Neuron (in vitro differentiated cells): ENCODE measurements around the gene CD300H.

Source experiments
- H2AFZ ChIP-seq: one replicate; pipeline ENCODE4 v1.6.1; 2013; ENCODE audit warnings: low read depth, mild to moderate bottlenecking, inconsistent platforms, low read length, moderate library complexity
- H3K27me3 ChIP-seq: one replicate; pipeline ENCODE4 v1.6.1; 2013; ENCODE audit warnings: low read length; ENCODE audit not compliant: insufficient read depth
- H3K36me3 ChIP-seq: one replicate; pipeline ENCODE4 v1.6.1; 2013; ENCODE audit warnings: low read length; ENCODE audit not compliant: insufficient read depth
- H3K4me1 ChIP-seq: one replicate; pipeline ENCODE4 v1.6.1; 2013; ENCODE audit warnings: low read length; ENCODE audit not compliant: insufficient read depth
- H3K4me3 ChIP-seq: 2 replicates; pipeline ENCODE4 v1.5.1; 2013; ENCODE audit warnings: mild to moderate bottlenecking, low read length, moderate library complexity
- H3K9me3 ChIP-seq: one replicate; pipeline ENCODE4 v1.6.1; 2013; ENCODE audit warnings: low read length

CD300H gene

DNA sequence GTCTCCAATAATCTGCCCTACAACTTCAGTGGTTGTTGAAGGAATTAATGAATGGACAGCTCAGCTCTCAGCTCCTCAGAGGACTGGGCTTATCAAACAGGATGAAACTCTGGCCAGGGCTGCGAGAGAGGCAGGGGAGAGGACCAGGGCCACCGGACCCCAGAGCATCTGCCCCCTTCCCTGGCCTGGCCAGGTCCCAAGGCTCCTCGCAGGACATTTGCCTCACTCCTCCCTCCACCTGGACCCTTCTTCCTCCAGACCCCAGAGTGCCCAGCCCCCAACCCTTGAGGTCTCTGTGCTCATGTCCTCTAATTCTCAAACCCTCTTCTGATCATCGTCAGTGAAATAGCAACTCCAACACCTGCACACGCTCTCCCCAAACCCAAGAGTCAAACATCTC, 25.1 kb downstream of the CD300H start:
- no peaks in the 10 kb centered on the region for H3K36me3 ChIP-seq
- no peak overlapping the region for H2AFZ ChIP-seq
- H3K4me3 ChIP-seq, result no peak overlapping the region
- no peaks in the 10 kb centered on the region for H3K9me3 ChIP-seq
- H3K27me3 ChIP-seq, result peaks cover 26% of the 10 kb centered on the region
- H3K4me1 ChIP-seq, result peaks cover 3% of the 10 kb centered on the region

- Histone ChIP-seq H3K27me3 (peaks cover 26% of the 10 kb centered on the region), H3K4me3 (no peak overlapping the region), H3K4me1 (peaks cover 3% of the 10 kb centered on the region), H3K9me3 (no peaks in the 10 kb centered on the region), H3K36me3 (no peaks in the 10 kb centered on the region), H2AFZ (no peak overlapping the region)
Observed at GRCh38 chr17:74541176-74542111, 25.9 kb downstream of the CD300H start.

GRCh38 chr17:74539281-74539820, 28.0 kb downstream of the CD300H start:
- no peaks in the 10 kb centered on the region for H3K9me3 ChIP-seq
- no peak overlapping the region for H2AFZ ChIP-seq
- H3K27me3 ChIP-seq, result peaks cover 26% of the 10 kb centered on the region
- H3K4me1 ChIP-seq, result no peaks in the 10 kb centered on the region
- no peaks in the 10 kb centered on the region for H3K36me3 ChIP-seq
- no peak overlapping the region for H3K4me3 ChIP-seq

- H3K9me3 ChIP-seq, result no peaks in the 10 kb centered on the region
- H2AFZ ChIP-seq, result no peak overlapping the region
- peaks cover 25% of the 10 kb centered on the region for H3K27me3 ChIP-seq
- no peaks in the 10 kb centered on the region for H3K4me1 ChIP-seq
- no peaks in the 10 kb centered on the region for H3K36me3 ChIP-seq
- no peak overlapping the region for H3K4me3 ChIP-seq
Observed at GRCh38 chr17:74536890-74537289, 30.4 kb downstream of the CD300H start.

DNA sequence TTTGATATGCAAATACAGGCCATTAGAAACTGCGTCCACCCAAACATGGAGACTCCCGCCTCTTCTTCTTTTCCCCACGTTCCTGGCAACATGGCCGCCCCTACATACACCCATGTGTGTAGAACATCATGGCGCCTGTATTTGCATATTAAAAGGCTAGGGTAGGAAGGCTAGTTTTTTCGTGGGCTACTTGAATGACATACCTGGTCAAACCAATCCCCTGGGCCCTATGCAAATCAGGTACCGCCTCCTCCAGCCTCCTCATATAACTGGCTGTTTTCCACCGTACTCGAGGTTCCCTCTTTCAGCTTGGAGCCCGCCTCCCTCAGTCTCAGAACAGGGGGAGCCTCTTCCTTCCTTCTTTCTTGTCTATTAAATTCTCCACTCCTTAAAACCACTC, 35.2 kb downstream of the CD300H start:
- Histone ChIP-seq H3K4me3 (no peak overlapping the region), H3K9me3 (no peaks in the 10 kb centered on the region), H3K36me3 (no peaks in the 10 kb centered on the region), H3K27me3 (no peaks in the 10 kb centered on the region), H3K4me1 (no peaks in the 10 kb centered on the region), H2AFZ (no peak overlapping the region)

GRCh38 chr17:74531231-74531761, 36.0 kb downstream of the CD300H start, which contains the start of gene CD300LB:
TSS of gene CD300LB (minus strand) at chr17:74531475. CDS start at chr17:74531350, 125 bp downstream.
- no peak within 1 kb of the TSS for H3K4me3 ChIP-seq
- H3K9me3 ChIP-seq, result no peaks in the 10 kb centered on the region
- H3K36me3 ChIP-seq, result no peaks in the 10 kb centered on the region
- H3K27me3 ChIP-seq, result no peaks in the 10 kb centered on the region
- H3K4me1 ChIP-seq, result no peaks in the 10 kb centered on the region
- no peak within 1 kb of the TSS for H2AFZ ChIP-seq

DNA sequence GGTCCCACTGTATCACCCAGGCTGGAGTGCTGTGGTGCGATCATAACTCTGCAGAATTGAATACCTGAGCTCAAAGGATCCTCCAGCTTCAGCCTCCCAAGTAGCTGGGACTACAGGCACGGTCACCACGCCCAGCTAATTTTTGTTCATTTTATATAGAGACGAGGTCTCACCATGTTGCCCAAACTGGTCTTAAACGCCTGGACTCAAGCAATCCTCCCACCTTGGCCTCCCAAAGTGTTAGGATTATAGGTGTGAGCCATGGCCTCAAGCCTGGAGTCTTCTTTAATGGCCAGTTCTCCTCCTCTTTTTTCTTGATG, 36.5 kb downstream of the CD300H start:
- no peak overlapping the region for H2AFZ ChIP-seq
- no peaks in the 10 kb centered on the region for H3K27me3 ChIP-seq
- no peaks in the 10 kb centered on the region for H3K4me1 ChIP-seq
- no peaks in the 10 kb centered on the region for H3K36me3 ChIP-seq
- no peak overlapping the region for H3K4me3 ChIP-seq
- H3K9me3 ChIP-seq, result no peaks in the 10 kb centered on the region

GRCh38 chr17:74529243-74529642, 38.1 kb downstream of the CD300H start:
- Histone ChIP-seq H3K4me1 (no peaks in the 10 kb centered on the region), H3K9me3 (no peaks in the 10 kb centered on the region), H3K27me3 (no peaks in the 10 kb centered on the region), H2AFZ (no peak overlapping the region), H3K4me3 (no peak overlapping the region), H3K36me3 (no peaks in the 10 kb centered on the region)

DNA sequence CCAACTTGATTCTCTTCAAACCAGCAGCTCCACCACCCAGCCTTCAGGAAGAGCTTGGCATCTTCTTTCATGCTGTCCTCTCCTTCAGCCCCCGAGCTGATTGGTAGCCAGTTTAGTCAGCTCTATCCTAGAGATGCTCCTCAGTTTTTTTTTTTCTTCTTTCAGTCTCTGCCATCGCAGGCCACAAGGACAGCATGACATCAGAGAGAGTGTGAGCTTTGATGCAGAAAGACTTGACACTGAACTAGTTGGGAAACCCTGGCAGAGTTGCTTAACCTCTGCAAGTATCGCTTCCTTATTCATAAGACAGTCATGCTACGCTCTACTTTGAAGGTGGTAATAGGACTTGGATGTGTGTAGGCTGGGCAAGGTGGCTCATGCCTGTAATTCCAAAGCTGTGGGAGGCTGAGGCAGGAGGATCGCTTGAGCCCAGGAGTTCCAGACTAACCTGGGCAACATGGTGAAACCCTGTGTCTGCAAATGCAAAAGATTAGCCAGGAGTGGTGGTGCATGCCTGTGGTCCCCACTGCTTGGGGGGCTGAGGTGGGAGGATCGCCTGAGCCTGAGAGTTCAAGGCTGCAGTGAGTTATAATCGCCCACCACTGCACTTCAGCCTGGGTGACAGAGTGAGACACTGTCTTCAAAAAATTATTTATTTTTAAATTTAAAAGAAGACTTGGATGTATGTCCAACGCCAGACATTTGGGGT, 38.7 kb downstream of the CD300H start:
- no peak overlapping the region for H2AFZ ChIP-seq
- no peak overlapping the region for H3K4me3 ChIP-seq
- H3K4me1 ChIP-seq, result no peaks in the 10 kb centered on the region
- no peaks in the 10 kb centered on the region for H3K36me3 ChIP-seq
- no peaks in the 10 kb centered on the region for H3K9me3 ChIP-seq
- no peaks in the 10 kb centered on the region for H3K27me3 ChIP-seq

- Histone ChIP-seq H2AFZ (no peak overlapping the region), H3K4me1 (no peaks in the 10 kb centered on the region), H3K27me3 (no peaks in the 10 kb centered on the region), H3K36me3 (no peaks in the 10 kb centered on the region), H3K9me3 (no peaks in the 10 kb centered on the region), H3K4me3 (no peak overlapping the region)
Observed at GRCh38 chr17:74527756-74528155, 39.6 kb downstream of the CD300H start.

GRCh38 chr17:74527081-74527480, 40.2 kb downstream of the CD300H start:
- no peak overlapping the region for H3K4me3 ChIP-seq
- H3K4me1 ChIP-seq, result no peaks in the 10 kb centered on the region
- no peaks in the 10 kb centered on the region for H3K36me3 ChIP-seq
- no peaks in the 10 kb centered on the region for H3K9me3 ChIP-seq
- H2AFZ ChIP-seq, result no peak overlapping the region
- no peaks in the 10 kb centered on the region for H3K27me3 ChIP-seq

DNA sequence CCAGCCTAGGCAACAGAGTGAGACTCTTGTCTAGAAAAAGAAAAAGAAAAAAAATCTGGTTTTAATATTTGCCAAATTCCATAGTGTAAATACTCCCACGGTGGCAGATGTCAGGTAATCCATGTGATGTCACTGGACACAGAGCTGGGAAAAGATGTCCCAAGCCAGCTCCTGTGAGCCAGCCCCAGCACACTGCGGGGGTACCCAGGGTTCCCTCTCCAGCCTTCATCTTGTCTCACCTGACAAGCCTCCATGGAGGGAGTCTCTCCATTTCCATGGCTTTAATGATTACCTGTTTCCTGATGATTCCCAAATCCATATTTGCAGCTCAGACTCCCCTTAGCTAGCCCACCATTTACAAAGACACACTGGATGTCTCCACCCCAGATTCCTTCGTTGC, 40.6 kb downstream of the CD300H start:
- H3K4me1 ChIP-seq, result no peaks in the 10 kb centered on the region
- no peaks in the 10 kb centered on the region for H3K36me3 ChIP-seq
- H3K4me3 ChIP-seq, result no peak overlapping the region
- H3K9me3 ChIP-seq, result no peaks in the 10 kb centered on the region
- no peak overlapping the region for H2AFZ ChIP-seq
- H3K27me3 ChIP-seq, result no peaks in the 10 kb centered on the region

DNA sequence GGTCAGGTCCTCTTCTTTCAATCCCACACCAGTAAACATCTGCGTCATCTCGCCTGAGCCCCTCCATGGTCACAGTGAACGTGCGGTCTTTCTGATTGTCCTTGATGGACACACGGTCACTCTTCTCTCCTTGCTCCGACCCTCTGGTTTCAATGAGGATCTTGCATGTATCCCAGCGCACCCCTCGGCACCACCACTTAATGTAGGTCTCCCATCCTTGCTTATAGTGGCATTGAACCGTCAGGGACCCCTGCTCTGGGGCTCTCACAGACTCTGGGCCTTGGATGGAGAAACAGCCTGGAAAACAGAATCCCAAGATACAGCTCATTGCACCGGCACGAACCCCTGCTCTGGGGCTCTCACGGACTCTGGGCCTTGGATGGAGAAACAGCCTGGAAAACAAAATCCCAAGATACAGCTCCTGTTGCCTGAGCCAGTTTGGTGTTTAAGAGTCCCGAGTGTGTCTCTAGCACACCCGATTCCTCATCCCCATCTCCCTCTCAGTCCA, 41.5 kb downstream of the CD300H start:
- no peaks in the 10 kb centered on the region for H3K27me3 ChIP-seq
- no peaks in the 10 kb centered on the region for H3K4me1 ChIP-seq
- no peak overlapping the region for H2AFZ ChIP-seq
- H3K4me3 ChIP-seq, result no peak overlapping the region
- no peaks in the 10 kb centered on the region for H3K36me3 ChIP-seq
- H3K9me3 ChIP-seq, result no peaks in the 10 kb centered on the region
